Activated naive CD4-positive, alpha-beta T cell treated with anti-CD3 and anti-CD28 coated beads, Interleukin-2, amount 50 U/mL, for 16 hours (primary cell): Measurements from ENCODE around the gene RBM14.
"Not testable (repeated sequence)": the region's sequence is repeated elsewhere in the genome, so short reads cannot be mapped to it uniquely, and the experiment has no call there.

Experiments used
- DNase-seq: peaks from one replicate; pipeline ENCODE4 v3.0.0-alpha.2; 2020

RBM14 gene

GRCh38 chr11:66638177-66639065 lies 22.0 kb downstream of the RBM14 start, which contains the start of gene RBM4:
Gene RBM4, plus strand, starts transcription at chr11:66638703. Its CDS starts 1,009 bp downstream, at chr11:66639712.
- DNase-seq = peak; percentile 94

- no peak for DNase-seq
These were observed 22.8 kb downstream of the RBM14 start for GRCh38 chr11:66639066-66639813.

- not testable (repeated sequence) for DNase-seq
These were observed 23.4 kb downstream of the RBM14 start for GRCh38 chr11:66639814-66640340.

DNA sequence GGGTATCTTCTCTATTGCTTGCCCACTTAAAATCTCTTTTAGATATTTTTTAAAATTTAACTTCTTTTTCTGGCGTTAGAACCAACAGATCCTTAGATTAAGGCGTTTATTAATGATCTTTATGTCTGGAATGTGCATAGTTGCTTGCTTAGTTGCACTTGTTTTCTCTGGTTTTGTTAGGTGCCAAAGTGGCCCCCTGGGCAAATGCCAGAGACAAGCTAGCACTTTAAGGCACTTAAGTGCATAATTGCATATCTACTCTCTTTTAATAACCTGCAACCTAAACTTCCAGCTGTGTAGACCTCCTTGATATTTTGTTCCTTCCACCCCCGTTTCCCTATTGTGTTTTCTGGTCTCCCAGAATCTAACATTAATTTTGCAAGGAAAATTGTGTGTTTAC lies 25.4 kb downstream of the RBM14 start:
- no peak for DNase-seq

DNA sequence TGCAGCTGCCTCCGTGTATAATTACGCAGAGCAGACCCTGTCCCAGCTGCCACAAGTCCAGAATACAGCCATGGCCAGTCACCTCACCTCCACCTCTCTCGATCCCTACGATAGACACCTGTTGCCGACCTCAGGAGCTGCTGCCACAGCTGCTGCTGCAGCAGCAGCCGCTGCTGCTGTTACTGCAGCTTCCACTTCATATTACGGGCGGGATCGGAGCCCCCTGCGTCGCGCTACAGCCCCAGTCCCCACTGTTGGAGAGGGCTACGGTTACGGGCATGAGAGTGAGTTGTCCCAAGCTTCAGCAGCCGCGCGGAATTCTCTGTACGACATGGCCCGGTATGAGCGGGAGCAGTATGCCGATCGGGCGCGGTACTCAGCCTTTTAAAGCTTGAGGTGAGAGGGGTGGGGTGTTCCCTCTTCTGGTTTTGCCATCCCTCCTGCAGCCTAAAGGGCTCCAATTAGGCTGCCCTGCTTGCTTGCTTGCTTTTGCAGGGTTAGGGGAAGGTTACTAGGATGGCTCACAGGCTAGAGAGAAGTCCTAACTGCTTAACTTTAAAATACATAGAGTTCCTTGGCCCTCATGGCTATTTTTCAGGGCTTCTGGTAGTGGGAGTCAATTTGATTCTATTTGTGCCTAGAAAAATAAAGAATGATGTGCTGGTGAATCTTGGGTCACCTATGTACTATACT lies 27.5 kb downstream of the RBM14 start:
- DNase-seq = no peak

GRCh38 chr11:66646828-66647227 lies 30.4 kb downstream of the RBM14 start:
- no peak for DNase-seq

DNA sequence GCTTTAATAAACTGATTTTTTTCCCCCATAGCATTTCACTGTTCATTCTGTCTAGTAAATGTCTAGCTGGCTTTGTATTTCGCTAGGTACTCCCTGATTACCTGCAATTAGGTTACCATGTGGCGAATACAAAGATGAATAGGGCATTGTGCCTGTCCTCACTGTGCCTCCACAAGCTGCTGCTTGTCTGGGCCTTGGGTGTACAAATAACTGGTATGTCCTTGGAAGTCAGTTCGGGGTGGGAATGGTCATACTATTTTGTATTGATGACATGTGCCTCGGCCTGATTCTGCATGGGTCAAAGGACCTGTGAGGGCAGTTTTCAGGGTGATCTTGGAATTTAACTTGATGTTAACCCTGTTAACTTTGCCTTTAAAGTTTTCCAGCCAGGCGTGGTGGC lies 33.5 kb downstream of the RBM14 start:
- no peak for DNase-seq

DNA sequence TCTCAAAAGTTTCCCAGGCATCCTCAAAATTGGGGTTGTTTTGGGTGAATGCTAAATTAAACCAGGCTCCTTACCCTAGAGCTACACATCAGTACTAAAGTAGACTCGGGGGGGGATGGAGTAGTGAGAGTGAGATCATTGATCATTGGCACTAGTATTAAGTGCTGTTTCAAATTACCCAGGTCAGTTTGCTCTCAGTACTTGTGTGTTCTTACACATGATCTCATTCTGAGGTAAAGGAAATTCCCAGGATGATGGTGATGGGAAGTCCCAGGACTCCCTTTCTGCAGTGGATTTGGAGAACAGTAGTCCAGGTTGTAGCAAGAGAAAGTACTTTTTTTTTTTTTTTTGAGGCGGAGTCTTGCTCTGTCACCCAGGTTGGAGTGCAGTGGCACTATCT lies 34.6 kb downstream of the RBM14 start:
- DNase-seq = no peak

GRCh38 chr11:66652651-66653050 lies 36.2 kb downstream of the RBM14 start:
- no peak for DNase-seq

DNA sequence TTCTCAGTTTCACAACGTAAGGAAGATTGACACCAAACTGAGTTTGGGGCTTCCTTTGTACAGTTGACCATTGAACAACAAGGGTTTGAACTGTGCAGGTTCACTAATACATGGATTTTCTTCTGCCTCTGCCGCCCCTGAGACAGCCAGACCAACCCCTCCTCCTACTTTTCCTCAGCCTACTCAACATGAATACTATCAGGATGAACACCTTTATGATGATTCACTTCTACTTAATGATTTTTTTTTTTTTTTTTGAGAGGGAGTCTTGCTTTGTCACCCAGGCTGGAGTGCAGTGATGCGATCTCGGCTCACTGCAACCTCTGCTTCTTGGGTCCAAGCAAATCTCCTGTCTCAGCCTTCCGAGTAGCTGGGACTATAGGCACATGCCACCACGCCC lies 36.7 kb downstream of the RBM14 start:
- DNase-seq = no peak

GRCh38 chr11:66659763-66660162 lies 43.3 kb downstream of the RBM14 start:
- no peak for DNase-seq

- no peak for DNase-seq
These were observed 47.4 kb downstream of the RBM14 start for GRCh38 chr11:66663741-66664296.

DNA sequence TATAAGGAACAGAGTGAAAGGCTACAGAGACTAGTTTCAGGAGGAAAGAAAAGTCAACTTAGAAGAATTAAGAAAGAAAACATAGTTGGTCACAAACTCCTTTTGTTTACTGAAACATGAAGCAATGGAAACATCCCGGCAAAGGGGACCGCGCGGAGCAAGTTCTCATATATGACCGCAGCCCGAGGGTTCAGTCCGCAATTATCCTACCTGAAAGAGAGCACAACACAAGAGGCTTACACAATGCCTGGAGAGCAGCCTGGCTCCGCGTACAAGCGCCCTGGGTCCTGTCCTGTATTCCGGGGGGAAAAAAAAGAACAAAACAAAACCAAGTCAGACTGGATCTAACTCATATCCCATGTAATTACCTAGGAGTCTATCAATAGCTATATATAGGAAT lies 48.9 kb downstream of the RBM14 start:
- DNase-seq = no peak

DNA sequence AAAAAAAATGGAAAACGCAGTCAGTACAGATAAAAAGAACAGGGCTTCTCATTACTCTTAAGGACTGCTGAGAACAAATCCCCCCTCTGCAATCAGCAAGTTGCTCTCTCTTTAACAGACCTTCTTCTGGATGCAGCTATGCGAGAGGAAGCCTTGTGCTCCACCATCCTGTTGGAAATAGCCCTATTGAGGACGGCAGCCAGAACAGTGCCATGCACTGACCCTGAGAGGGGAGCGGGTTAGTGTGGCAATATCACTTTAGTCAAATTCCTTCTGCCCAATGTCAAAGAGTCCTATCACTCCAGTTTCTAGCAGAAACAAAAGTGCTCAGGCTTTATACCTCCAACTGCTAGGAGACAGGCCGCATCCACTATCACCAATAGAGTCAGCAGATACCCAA lies 54.4 kb downstream of the RBM14 start:
- DNase-seq = no peak

DNA sequence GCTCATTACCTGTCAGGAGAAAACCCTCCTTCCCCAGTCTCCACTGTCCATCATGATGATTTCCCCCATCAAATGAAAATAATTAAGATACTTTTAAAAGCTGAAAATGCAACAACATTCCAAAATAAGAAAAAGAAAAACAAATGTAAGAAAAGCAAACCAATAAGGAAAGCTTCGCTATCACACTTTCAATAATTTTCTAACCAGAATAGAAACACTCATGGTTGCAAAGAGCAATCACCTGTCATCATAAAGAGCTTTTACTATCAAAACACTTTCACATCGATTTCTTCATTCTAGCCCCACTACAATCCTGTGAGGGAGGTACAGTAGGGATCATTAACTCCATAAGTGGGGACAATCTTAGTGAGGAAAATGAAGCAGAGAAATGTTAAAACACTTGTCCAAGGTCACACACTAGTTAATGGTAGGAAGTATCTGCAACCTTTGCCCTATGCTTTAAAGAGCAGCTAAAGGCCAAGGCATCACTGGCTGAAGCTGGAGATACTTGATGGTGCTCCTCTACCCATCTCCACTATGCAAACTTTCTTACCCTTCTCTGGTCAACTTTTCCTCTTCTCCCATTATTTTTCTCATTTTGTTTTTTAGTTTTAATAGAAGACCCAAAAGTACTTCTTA lies 58.7 kb downstream of the RBM14 start:
- no peak for DNase-seq

- DNase-seq = no peak
These were observed 60.0 kb downstream of the RBM14 start for GRCh38 chr11:66676282-66676919.
